ENCODE data around the gene IP6K3.

- TF ChIP-seq, protein P1, sequence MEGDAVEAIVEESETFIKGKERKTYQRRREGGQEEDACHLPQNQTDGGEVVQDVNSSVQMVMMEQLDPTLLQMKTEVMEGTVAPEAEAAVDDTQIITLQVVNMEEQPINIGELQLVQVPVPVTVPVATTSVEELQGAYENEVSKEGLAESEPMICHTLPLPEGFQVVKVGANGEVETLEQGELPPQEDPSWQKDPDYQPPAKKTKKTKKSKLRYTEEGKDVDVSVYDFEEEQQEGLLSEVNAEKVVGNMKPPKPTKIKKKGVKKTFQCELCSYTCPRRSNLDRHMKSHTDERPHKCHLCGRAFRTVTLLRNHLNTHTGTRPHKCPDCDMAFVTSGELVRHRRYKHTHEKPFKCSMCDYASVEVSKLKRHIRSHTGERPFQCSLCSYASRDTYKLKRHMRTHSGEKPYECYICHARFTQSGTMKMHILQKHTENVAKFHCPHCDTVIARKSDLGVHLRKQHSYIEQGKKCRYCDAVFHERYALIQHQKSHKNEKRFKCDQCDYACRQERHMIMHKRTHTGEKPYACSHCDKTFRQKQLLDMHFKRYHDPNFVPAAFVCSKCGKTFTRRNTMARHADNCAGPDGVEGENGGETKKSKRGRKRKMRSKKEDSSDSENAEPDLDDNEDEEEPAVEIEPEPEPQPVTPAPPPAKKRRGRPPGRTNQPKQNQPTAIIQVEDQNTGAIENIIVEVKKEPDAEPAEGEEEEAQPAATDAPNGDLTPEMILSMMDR (IDR thresholded peaks at IDR 0.05): no peak
- TF ChIP-seq POLR2A (IDR thresholded peaks at IDR 0.05): no peak
Measured at GRCh38 chr6:33699739-33700138, 47.0 kb downstream of the IP6K3 start.

Measured in heart left ventricle (tissue), 13 donors.